SK-N-SH (cell line): ENCODE results near the gene GPR37L1. TPM values are rescaled to one million over a fixed set of nuclear protein-coding genes. Genes with fewer than 3 reads are reported as not detected.

Experiments
- CTCF ChIA-PET: fragments of 300-600, 350-600 bp; formaldehyde crosslinking; extraction: SDS; loops from one replicate; lab custom pipeline; 2021; lab: Yijun Ruan, JAX
- POLR2A ChIA-PET: fragments of 350-600 bp; sonication (Branson Sonifier 250); formaldehyde crosslinking; extraction: SDS; loops from one replicate; lab custom pipeline; 2020; ENCODE audit warnings: antibody characterized with exemption, inconsistent platforms; lab: Yijun Ruan, JAX
- DNase-seq: peaks from one replicate; pipeline ENCODE4 v3.0.0; 2012
- H2AFZ ChIP-seq: fragments of 200-600 bp; sonication (generic); 2 replicates; pipeline ENCODE4 v1.8.1; 2016; ENCODE audit warnings: antibody characterized with exemption, mild to moderate bottlenecking, low read depth
- H3F3A ChIP-seq: fragments of 200-600 bp; sonication (generic); replicated peaks from 2 replicates; pipeline ENCODE3; 2016; ENCODE audit warnings: antibody characterized with exemption, mild to moderate bottlenecking; ENCODE audit not compliant: insufficient read depth
- H3K27ac ChIP-seq, 2 experiments: fragments of 200-500 bp in 1 of 2; fragments of 200-600 bp in 1 of 2; sonication (Bioruptor generic) in 1 of 2; sonication (generic), shearing (Covaris generic) in 1 of 2; 2 replicates each; pipeline versions ENCODE4 v1.5.1 to v1.6.1; 2014 to 2016; ENCODE audit warnings: low read depth in 2 of 2, inconsistent platforms in 1 of 2, low read length in 1 of 2, mild to moderate bottlenecking in 1 of 2, mixed read lengths in 1 of 2
- H3K27me3 ChIP-seq: fragments of 200-600 bp; sonication (generic), shearing (Covaris generic); 2 replicates; pipeline ENCODE4 v1.6.1; 2016; ENCODE audit warnings: mixed run types; ENCODE audit not compliant: insufficient read depth
- H3K36me3 ChIP-seq, 2 experiments: fragments of 200-500 bp in 1 of 2; fragments of 200-600 bp in 1 of 2; sonication (Bioruptor generic) in 1 of 2; sonication (generic) in 1 of 2; replicated peaks in 1 of 2; 2 replicates each; pipeline versions ENCODE3 to v1.5.1; 2014 to 2016; ENCODE audit warnings: low read length in 1 of 2, mild to moderate bottlenecking in 1 of 2; ENCODE audit not compliant: insufficient read depth in 2 of 2, control insufficient read depth in 1 of 2
- H3K4me1 ChIP-seq, 2 experiments: fragments of 200-500 bp in 1 of 2; fragments of 200-600 bp in 1 of 2; sonication (Bioruptor generic) in 1 of 2; sonication (generic), shearing (Covaris generic) in 1 of 2; 2 replicates each; pipeline versions ENCODE4 v1.5.1 to v1.6.1; 2014 to 2016; ENCODE audit warnings: low read depth in 1 of 2, low read length in 1 of 2, mixed run types in 1 of 2; ENCODE audit not compliant: insufficient read depth in 2 of 2, control insufficient read depth in 1 of 2
- H3K4me2 ChIP-seq: fragments of 200-600 bp; sonication (generic), shearing (Covaris generic); 2 replicates; pipeline ENCODE4 v1.6.1; 2017; ENCODE audit warnings: mixed run types
- H3K4me3 ChIP-seq, 2 experiments: fragments of 200-500 bp in 1 of 2; fragments of 200-600 bp in 1 of 2; sonication (Bioruptor generic) in 1 of 2; sonication (generic), shearing (Covaris generic) in 1 of 2; 2 replicates each; pipeline versions ENCODE4 v1.5.1 to v1.8.1; 2014 to 2016; ENCODE audit warnings: low read depth in 2 of 2, inconsistent platforms in 1 of 2, low read length in 1 of 2, mild to moderate bottlenecking in 1 of 2, mixed read lengths in 1 of 2, moderate library complexity in 1 of 2
- H3K79me2 ChIP-seq: fragments of 200-600 bp; sonication (generic); 2 replicates; pipeline ENCODE4 v1.8.1; 2017; ENCODE audit warnings: mild to moderate bottlenecking; ENCODE audit not compliant: insufficient read depth
- H3K9ac ChIP-seq: fragments of 200-600 bp; sonication (generic); 2 replicates; pipeline ENCODE4 v1.6.1; 2017; ENCODE audit warnings: mixed run types
- H3K9me2 ChIP-seq: fragments of 200-600 bp; sonication (generic); 2 replicates; pipeline ENCODE4 v1.6.1; 2017; ENCODE audit warnings: mixed run types
- H3K9me3 ChIP-seq: fragments of 200-600 bp; sonication (generic); 2 replicates; pipeline ENCODE4 v1.6.1; 2017; ENCODE audit warnings: mixed run types, mild to moderate bottlenecking, moderate library complexity
- H4K20me1 ChIP-seq: fragments of 200-600 bp; sonication (generic); 2 replicates; pipeline ENCODE4 v1.6.1; 2017; ENCODE audit warnings: mild to moderate bottlenecking, mixed run types; ENCODE audit not compliant: insufficient read depth
- CHD2 ChIP-seq: fragments of 150-350 bp; IDR thresholded peaks from 2 replicates; pipeline ENCODE4 v1.6.1; 2018; ENCODE audit warnings: low read length; ENCODE audit not compliant: partially characterized antibody
- EP300 ChIP-seq, 2 experiments: IDR thresholded peaks; 2 replicates each; pipeline versions ENCODE4 v1.4.0 to v1.6.1; 2012; ENCODE audit warnings: borderline replicate concordance in 1 of 2, low read depth in 1 of 2, low read length in 1 of 2
- FOSL2 ChIP-seq: IDR thresholded peaks from 2 replicates; pipeline ENCODE4 v1.4.0; 2012; ENCODE audit warnings: low read depth, mild to moderate bottlenecking, moderate library complexity, borderline replicate concordance
- FOXJ3 ChIP-seq: sonication (generic); formaldehyde crosslinking; IDR thresholded peaks from 2 replicates; pipeline ENCODE4 v1.5.1; 2020; ENCODE audit warnings: mild to moderate bottlenecking, missing genetic modification reagents
- GATA2 ChIP-seq: sonication (generic); formaldehyde crosslinking; IDR thresholded peaks from 2 replicates; pipeline ENCODE4 v1.5.0; 2020; ENCODE audit warnings: mild to moderate bottlenecking, missing genetic modification reagents
- MXI1 ChIP-seq: IDR thresholded peaks from 2 replicates; pipeline ENCODE4 v1.6.1; 2012; ENCODE audit warnings: mild to moderate bottlenecking, low read depth, low read length, improper control_type of control experiment
- NRF1 ChIP-seq: IDR thresholded peaks from 2 replicates; pipeline ENCODE4 v1.6.1; 2012; ENCODE audit warnings: low read depth, mild to moderate bottlenecking, low read length
- POLR2AphosphoS5 ChIP-seq: IDR thresholded peaks from 2 replicates; pipeline ENCODE4 v1.6.1; 2012; ENCODE audit warnings: low read depth, low read length
- RCOR1 ChIP-seq: fragments of 150-350 bp; IDR thresholded peaks from 2 replicates; pipeline ENCODE4 v1.6.1; 2017; ENCODE audit warnings: antibody characterized with exemption, low read length
- SIN3A ChIP-seq: IDR thresholded peaks from 2 replicates; pipeline ENCODE4 v1.6.1; 2012; ENCODE audit warnings: low read depth, mild to moderate bottlenecking, low read length, moderate library complexity, borderline replicate concordance
- SMC3 ChIP-seq: IDR thresholded peaks from 2 replicates; pipeline ENCODE4 v1.6.1; 2012; ENCODE audit warnings: low read depth, low read length, improper control_type of control experiment
- TAF1 ChIP-seq: IDR thresholded peaks from 2 replicates; pipeline ENCODE4 v1.6.1; 2012; ENCODE audit warnings: low read depth, mild to moderate bottlenecking, low read length, moderate library complexity, borderline replicate concordance
- TCF12 ChIP-seq: IDR thresholded peaks from 2 replicates; pipeline ENCODE4 v1.4.0; 2012
- TEAD4 ChIP-seq: IDR thresholded peaks from 2 replicates; pipeline ENCODE4 v1.4.0; 2012; ENCODE audit warnings: mild to moderate bottlenecking, borderline replicate concordance; ENCODE audit not compliant: insufficient read depth
- WGBS: methylation state at CpG from one replicate; pipeline ENCODE4 v1.1.6; 2017; ENCODE audit warnings: low lambda C conversion rate; 5-methylcytosine and 5-hydroxymethylcytosine counted together
- polyA plus RNA-seq, 3 experiments: library from polyadenylated mRNA; depleted of rRNA; stranded (reverse); fragments of >200 nt; gene quantifications; 2 replicates each; pipeline ENCODE4 v1.2.3, GENCODE V29; 2012
- TF ChIP-seq, protein P1 (sequence below): IDR thresholded peaks from 2 replicates; pipeline ENCODE4 v1.4.0; 2012; ENCODE audit warnings: low read depth, borderline replicate concordance
- TF ChIP-seq, protein P2 (sequence below): IDR thresholded peaks from 2 replicates; pipeline ENCODE4 v1.4.0; 2012; ENCODE audit warnings: low read depth, borderline replicate concordance
- TF ChIP-seq, protein P3 (sequence below): IDR thresholded peaks from 2 replicates; pipeline ENCODE4; 2012
- TF ChIP-seq, protein P4 (sequence below): fragments of 150-350 bp; IDR thresholded peaks from 2 replicates; pipeline ENCODE4 v1.6.1; 2017; ENCODE audit warnings: antibody characterized with exemption, low read length, low read depth, borderline replicate concordance

The GPR37L1 gene
- polyA plus RNA-seq, 1 of the 3 experiments (the other 2 are of a cell fraction): not detected

DNA sequence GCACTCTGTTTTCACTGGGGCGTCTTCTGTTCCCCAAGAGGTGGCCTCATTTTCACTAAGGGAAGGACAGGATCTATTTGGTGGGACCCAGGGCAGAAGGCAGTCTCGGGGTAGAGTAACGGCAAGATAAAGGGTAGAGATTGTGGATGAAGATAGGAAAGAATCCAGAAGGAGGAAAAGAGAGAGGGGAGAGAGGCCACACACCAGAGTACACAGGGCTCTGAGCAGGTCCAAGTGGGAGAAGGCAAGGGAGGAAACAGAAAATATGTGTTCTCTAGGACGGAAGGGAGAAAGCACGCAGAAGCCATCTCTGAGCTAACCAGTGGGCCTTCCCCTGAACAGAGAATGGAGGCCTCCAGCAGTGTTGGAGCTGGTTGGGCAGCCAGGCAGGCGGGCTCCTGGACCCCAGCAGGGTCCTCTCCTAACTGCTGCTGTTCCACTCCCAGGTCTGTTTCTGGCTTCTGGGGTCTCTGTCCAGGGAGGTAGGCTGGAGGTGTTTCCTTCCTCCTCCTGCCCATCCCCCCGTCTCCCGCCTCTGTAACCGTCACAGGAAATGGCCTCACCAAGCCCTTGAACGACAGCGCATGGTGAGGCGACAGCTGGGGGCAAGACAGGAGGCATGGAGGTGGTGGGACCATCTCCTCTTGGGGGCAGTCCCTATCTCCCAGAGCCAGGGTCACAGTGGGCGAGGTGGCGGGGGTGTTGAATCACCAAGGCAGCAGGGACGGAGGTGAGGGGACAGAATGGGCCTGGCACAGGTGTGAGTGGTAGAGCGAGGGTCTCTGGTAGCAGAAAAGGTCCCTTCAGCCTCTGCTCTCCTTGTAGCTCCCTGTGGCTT, 37.0 kb downstream of the GPR37L1 start:
- Histone ChIP-seq H3K4me2 (no peak overlapping the region), H3K9me3 (no peaks in the 10 kb centered on the region), H3K36me3 (no peaks in the 10 kb centered on the region), H3K4me1 (peaks cover 7 to 45% of the 10 kb centered on the region in 2 experiments; a peak in 1 of 4 replicates), H3K27me3 (no peaks in the 10 kb centered on the region), H3K27ac (no peak overlapping the region), H3K9ac (no peak overlapping the region), H3F3A (peaks cover 7% of the 10 kb centered on the region), H2AFZ (no peak overlapping the region), H3K4me3 (no peak overlapping the region), H4K20me1 (no peaks in the 10 kb centered on the region), H3K9me2 (no peaks in the 10 kb centered on the region), H3K79me2 (no peaks in the 10 kb centered on the region)
- DNase-seq: no peak
- 89% methylated on average over 10 of the region's 16 CpGs for WGBS
- no peak for TF ChIP-seq FOXJ3
- no peak for TF ChIP-seq TCF12
- no peak for TF ChIP-seq POLR2AphosphoS5
- TF ChIP-seq, protein P1, sequence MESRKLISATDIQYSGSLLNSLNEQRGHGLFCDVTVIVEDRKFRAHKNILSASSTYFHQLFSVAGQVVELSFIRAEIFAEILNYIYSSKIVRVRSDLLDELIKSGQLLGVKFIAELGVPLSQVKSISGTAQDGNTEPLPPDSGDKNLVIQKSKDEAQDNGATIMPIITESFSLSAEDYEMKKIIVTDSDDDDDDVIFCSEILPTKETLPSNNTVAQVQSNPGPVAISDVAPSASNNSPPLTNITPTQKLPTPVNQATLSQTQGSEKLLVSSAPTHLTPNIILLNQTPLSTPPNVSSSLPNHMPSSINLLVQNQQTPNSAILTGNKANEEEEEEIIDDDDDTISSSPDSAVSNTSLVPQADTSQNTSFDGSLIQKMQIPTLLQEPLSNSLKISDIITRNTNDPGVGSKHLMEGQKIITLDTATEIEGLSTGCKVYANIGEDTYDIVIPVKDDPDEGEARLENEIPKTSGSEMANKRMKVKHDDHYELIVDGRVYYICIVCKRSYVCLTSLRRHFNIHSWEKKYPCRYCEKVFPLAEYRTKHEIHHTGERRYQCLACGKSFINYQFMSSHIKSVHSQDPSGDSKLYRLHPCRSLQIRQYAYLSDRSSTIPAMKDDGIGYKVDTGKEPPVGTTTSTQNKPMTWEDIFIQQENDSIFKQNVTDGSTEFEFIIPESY: no peak
- TF ChIP-seq GATA2: no peak
- ChIA-PET POLR2A (interaction anchor here (0.6 kb wide), 1 partner anchor 167 kb away, joined by 3 read pairs; no protein-coding TSS in a partner anchor), CTCF (interaction anchor here (0.7 to 1.6 kb wide), 3 partner anchors 24 to 160 kb away, joined by 3 to 7 read pairs (median 3); no protein-coding TSS in a partner anchor)

DNA sequence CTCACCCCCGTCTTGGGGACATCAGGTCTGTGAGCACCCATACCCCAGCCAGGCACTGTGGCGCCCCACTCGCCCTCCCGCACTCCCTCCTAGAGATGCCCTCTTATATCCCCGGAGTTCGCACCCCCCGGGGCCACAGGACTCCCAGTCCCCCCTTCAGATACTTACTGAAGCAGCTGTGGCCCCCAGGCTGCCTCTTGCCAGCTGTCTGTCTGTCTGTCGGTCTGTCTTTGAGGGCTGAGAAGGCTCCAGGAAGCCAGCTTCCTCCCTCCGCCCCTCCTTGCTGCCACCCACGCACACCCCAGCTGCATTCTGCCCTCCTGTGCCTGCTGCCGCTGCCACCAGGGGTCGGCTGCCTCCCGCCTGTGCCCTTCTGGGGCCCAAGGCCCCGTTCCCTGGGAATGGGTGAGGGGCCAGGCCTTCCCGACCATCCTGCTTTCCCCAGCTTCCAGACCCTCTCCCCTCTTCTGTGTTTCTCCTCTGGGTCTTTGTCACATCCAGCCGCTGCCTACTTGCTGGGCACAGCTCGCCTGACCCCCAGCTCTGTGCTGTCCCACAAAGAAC, 37.7 kb downstream of the GPR37L1 start, which contains the start of gene PTPN7:
Gene PTPN7, minus strand, starts transcription at position 226 of the 564 bp plus-strand sequence. CDS start 1,200 bp downstream, outside the sequence.
- no peak within 1 kb of the TSS for H3K9ac ChIP-seq
- no peak within 1 kb of the TSS for H2AFZ ChIP-seq
- H3K9me2 ChIP-seq: no peaks in the 10 kb centered on the region
- peaks cover under 1 to 38% of the 10 kb centered on the region in 2 experiments; a peak in 1 of 4 replicates for H3K4me1 ChIP-seq
- H3K4me2 ChIP-seq: no peak within 1 kb of the TSS
- 88% methylated on average over 16 of the region's 17 CpGs for WGBS
- H3K27ac ChIP-seq: no peak within 1 kb of the TSS
- ChIA-PET CTCF (interaction anchor here (0.9 to 2.6 kb wide), 4 partner anchors 19 to 160 kb away, joined by 3 to 7 read pairs (median 5); no protein-coding TSS in a partner anchor), POLR2A (interaction anchor here (0.6 kb wide), 1 partner anchor 166 kb away, joined by 3 read pairs; no protein-coding TSS in a partner anchor)
- no peaks in the 10 kb centered on the region for H4K20me1 ChIP-seq
- no peaks in the 10 kb centered on the region for H3K79me2 ChIP-seq
- H3F3A ChIP-seq: peaks cover 7% of the 10 kb centered on the region
- TF ChIP-seq TEAD4 (no peak), EP300 (IDR thresholded peaks at IDR 0.05; ENCODE audit: borderline replicate concordance in 1 of 2, low read depth in 1 of 2, low read length in 1 of 2) (no peak), CHD2 (no peak), SIN3A (no peak), MXI1 (no peak), NRF1 (no peak), FOSL2 (no peak), TAF1 (no peak), SMC3 (no peak), RCOR1 (no peak)
- TF ChIP-seq, protein P2, sequence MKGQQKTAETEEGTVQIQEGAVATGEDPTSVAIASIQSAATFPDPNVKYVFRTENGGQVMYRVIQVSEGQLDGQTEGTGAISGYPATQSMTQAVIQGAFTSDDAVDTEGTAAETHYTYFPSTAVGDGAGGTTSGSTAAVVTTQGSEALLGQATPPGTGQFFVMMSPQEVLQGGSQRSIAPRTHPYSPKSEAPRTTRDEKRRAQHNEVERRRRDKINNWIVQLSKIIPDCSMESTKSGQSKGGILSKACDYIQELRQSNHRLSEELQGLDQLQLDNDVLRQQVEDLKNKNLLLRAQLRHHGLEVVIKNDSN: no peak
- TF ChIP-seq, protein P3, sequence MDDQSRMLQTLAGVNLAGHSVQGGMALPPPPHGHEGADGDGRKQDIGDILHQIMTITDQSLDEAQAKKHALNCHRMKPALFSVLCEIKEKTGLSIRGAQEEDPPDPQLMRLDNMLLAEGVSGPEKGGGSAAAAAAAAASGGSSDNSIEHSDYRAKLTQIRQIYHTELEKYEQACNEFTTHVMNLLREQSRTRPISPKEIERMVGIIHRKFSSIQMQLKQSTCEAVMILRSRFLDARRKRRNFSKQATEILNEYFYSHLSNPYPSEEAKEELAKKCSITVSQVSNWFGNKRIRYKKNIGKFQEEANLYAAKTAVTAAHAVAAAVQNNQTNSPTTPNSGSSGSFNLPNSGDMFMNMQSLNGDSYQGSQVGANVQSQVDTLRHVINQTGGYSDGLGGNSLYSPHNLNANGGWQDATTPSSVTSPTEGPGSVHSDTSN: no peak
- TF ChIP-seq, protein P4, sequence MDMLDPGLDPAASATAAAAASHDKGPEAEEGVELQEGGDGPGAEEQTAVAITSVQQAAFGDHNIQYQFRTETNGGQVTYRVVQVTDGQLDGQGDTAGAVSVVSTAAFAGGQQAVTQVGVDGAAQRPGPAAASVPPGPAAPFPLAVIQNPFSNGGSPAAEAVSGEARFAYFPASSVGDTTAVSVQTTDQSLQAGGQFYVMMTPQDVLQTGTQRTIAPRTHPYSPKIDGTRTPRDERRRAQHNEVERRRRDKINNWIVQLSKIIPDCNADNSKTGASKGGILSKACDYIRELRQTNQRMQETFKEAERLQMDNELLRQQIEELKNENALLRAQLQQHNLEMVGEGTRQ: no peak
- TF ChIP-seq, protein P1: no peak
- H3K9me3 ChIP-seq: no peaks in the 10 kb centered on the region
- no peak for DNase-seq
- H3K4me3 ChIP-seq: no peak within 1 kb of the TSS
- H3K27me3 ChIP-seq: no peaks in the 10 kb centered on the region
- no peaks in the 10 kb centered on the region for H3K36me3 ChIP-seq
